Effector memory CD4-positive, alpha-beta T cell (primary cell): ENCODE data around the gene SSUH2.
"Not testable (repeated sequence)": the region's sequence is repeated elsewhere in the genome, so short reads cannot be mapped to it uniquely, and the experiment has no call there.

Source experiments
- DNase-seq, 3 donors: peaks; one replicate each; pipeline ENCODE4 v3.0.0-alpha.2; 2020
- H3K27ac ChIP-seq: 2 replicates; pipeline ENCODE4 v1.7.0; 2013; ENCODE audit warnings: mild to moderate bottlenecking, low read length, moderate library complexity; ENCODE audit not compliant: insufficient read depth, poor library complexity, severe bottlenecking
- H3K27me3 ChIP-seq: replicated peaks from 2 replicates; pipeline ENCODE4 v1.7.0; 2013; ENCODE audit warnings: mild to moderate bottlenecking, low read length; ENCODE audit not compliant: insufficient read depth, control insufficient read depth, poor library complexity, severe bottlenecking
- H3K36me3 ChIP-seq: 2 replicates; pipeline ENCODE4 v1.7.0; 2013; ENCODE audit warnings: mild to moderate bottlenecking, low read length, moderate library complexity; ENCODE audit not compliant: control insufficient read depth, insufficient read depth
- H3K4me1 ChIP-seq: 2 replicates; pipeline ENCODE4 v1.7.0; 2013; ENCODE audit warnings: low read length, mild to moderate bottlenecking; ENCODE audit not compliant: control insufficient read depth, insufficient read depth, poor library complexity, severe bottlenecking
- H3K4me3 ChIP-seq: 2 replicates; pipeline ENCODE4 v1.7.0; 2013; ENCODE audit warnings: low read length, low read depth, mild to moderate bottlenecking; ENCODE audit not compliant: insufficient read depth, poor library complexity, severe bottlenecking
- H3K9me3 ChIP-seq: 2 replicates; pipeline ENCODE4 v1.7.0; 2013; ENCODE audit warnings: mild to moderate bottlenecking, low read length, moderate library complexity; ENCODE audit not compliant: control insufficient read depth
- total RNA-seq, 3 donors: gene quantifications; one replicate each; lab custom pipeline; 2026; lab: John Stamatoyannopoulos, UW

Gene SSUH2
- 0 reads per million in 3 donors for total RNA-seq

DNA sequence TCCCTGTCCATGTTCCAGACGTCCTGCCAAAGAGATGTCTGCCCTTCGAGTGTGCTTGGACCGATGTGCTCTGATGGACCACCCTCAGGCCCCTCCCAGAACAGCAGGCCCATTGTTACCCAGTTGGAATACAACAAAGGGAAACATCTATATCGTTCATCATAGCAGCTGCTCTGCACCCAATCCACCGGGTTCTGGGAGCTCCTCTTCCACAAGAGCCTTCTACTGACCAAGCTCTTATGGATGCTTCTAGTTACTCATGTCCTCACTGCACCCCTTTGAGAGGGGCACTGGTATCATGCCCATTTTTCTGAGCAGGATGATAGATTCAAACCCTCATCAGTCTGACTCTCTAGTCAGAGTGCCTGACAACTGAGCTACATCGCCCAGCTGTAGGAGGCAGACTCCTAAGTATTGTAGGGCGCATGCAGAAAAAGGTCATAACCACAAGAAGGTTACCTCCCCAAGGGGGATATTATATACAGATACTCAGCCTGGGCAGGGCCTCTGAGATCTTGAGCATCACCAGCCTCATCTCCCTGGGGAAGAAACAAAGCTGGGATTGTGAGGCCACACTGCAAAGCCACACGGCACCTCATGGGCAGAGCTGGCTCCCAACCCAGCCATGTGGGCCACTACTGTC, at the start of gene SSUH2:
SSUH2 (minus strand) TSS at position 51 of the 643 bp plus-strand sequence; CDS start at position 11, 40 bp downstream.
- H3K4me1 ChIP-seq, result no peaks in the 10 kb centered on the region
- no peaks in the 10 kb centered on the region for H3K27me3 ChIP-seq
- no peaks in the 10 kb centered on the region for H3K9me3 ChIP-seq
- H3K27ac ChIP-seq, result no peak within 1 kb of the TSS
- H3K36me3 ChIP-seq, result no peaks in the 10 kb centered on the region
- no peak for DNase-seq
- H3K4me3 ChIP-seq, result no peak within 1 kb of the TSS

- H3K4me3 ChIP-seq, H3K4me1 ChIP-seq, H3K27ac ChIP-seq, H3K27me3 ChIP-seq, H3K36me3 ChIP-seq, H3K9me3 ChIP-seq, DNase-seq: not testable (repeated sequence)
Measured at GRCh38 chr3:8691295-8691694, 46.7 kb upstream of the SSUH2 start.

DNA sequence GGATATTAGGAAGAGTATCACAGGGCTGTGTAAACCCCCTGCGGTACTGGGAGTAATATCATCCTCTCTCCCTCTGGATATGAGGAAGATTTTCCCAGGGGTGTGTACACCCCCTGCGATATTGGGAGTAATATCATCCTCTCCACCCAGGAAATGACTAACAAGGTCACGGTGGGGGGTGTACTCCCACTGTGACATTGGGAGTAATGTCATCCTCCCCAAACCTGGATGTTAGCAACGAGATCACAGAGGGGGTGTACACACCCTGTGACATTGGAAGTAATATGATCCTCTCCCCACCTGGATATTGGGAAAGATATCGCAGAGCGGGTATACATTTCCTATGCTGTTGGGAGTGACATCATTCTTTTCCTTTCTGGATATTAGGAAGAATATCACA, 40.4 kb upstream of the SSUH2 start:
- not testable (repeated sequence) for H3K4me3 ChIP-seq, H3K27ac ChIP-seq, H3K27me3 ChIP-seq, H3K9me3 ChIP-seq, H3K36me3 ChIP-seq, DNase-seq, H3K4me1 ChIP-seq

GRCh38 chr3:8682850-8683574, 38.4 kb upstream of the SSUH2 start:
- DNase-seq, H3K9me3 ChIP-seq, H3K4me1 ChIP-seq, H3K27me3 ChIP-seq, H3K27ac ChIP-seq, H3K36me3 ChIP-seq, H3K4me3 ChIP-seq: not testable (repeated sequence)

DNA sequence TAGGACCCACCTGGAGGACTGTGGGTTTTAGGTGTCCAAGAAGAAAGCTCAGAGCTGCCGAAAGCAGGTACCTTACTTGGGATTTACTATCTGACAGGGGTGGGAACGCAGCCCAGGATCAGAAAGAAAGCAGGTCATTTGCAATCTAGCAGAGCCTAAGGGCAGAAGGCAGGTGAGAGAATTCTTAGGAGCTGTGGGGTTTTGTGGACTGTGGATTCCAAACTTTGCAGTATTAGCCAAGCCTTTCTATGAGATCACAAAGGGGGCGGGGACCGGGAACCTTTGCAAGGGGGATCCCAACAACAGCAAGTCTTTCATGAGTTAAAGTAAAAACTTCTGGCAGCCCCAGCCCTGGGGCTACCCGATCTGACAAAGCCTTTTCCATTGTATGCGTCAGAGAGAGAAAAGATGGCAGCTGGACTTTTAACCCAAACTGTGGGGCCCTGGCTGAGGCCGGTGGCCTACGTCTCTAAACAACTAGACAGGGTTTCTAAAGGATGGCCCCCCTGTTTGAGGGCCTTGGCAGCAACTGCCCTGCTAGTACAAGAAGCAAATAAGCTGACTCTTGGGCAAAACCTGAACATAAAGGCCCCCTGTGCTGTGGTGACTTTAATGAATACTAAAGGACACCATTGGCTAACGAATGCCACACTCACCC, 37.4 kb upstream of the SSUH2 start:
- not testable (repeated sequence) for H3K4me3 ChIP-seq, H3K4me1 ChIP-seq, H3K9me3 ChIP-seq, H3K36me3 ChIP-seq, H3K27ac ChIP-seq, DNase-seq, H3K27me3 ChIP-seq

DNA sequence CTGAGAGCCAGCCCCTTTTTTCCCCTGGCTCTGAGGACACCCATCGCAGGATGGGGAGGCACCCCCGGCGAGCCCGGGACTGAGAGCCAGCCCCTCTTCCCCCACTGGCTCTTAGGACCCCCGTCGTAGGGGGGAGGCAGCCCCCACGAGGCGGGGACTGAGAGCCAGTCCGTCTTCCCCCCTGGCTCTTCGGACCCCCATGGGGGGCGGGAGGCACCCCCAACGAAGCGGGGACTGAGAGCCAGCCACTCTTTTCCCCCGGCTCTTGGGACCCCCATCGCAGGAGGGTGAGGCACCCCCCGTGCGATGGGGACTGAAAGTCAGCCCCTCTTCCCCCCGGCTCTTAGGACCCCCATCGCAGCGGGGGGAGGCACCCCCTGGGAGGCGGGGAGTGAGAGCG, 36.8 kb upstream of the SSUH2 start:
- Histone ChIP-seq H3K27ac (no peak overlapping the region), H3K36me3 (no peaks in the 10 kb centered on the region), H3K9me3 (no peaks in the 10 kb centered on the region), H3K4me1 (no peaks in the 10 kb centered on the region), H3K27me3 (no peaks in the 10 kb centered on the region), H3K4me3 (no peak overlapping the region)
- no peak for DNase-seq

DNA sequence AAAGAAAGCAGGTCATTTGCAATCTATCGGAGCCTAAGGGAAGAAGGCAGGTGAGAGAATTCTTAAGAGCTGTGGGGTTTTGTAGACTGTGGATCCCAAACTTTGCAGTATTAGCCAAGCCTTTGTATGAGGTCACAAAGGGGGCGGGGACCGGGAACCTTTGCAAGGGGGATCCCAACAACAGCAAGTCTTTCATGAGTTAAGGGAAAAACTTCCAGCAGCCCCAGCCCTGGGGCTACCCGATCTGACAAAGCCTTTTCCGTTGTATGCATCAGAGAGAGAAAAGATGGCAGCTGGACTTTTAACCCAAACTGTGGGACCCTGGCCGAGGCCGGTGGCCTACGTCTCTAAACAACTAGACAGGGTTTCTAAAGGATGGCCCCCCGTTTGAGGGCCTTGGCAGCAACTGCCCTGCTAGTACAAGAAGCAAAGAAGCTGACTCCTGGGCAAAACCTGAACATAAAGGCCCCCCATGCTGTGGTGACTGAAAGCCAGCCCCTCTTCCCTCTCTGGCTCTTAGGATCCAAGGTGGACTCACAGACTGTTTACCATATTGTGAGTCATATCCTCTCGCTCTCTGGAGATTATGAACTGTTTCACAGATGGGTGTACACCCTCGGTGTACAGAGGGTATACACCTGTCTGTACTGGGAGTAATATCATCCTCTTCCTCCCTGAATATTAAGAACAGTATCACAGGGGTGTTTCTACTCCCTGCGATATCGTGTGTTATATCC, 35.4 kb upstream of the SSUH2 start:
- H3K36me3 ChIP-seq, H3K27me3 ChIP-seq, DNase-seq, H3K4me1 ChIP-seq, H3K9me3 ChIP-seq, H3K4me3 ChIP-seq, H3K27ac ChIP-seq: not testable (repeated sequence)

DNA sequence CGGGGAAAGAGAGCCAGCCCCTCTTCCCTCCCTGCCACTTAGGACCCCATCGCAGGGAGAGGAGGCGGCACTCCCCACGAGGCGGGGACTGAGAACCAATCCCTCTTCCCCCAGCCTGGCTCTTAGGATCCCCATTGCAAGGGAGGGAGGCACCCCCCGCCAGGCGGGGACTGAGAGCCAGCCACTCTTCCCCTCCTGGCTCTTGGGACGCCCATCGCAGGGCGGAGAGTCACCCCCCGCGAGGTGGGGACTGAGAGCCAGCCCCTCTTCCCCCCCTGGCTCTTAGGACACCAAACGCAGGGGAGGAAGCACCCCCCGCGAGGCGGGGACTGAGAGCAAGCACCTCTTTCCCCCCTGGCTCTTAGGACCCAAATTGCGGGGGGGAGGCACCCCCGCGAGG, 34.2 kb upstream of the SSUH2 start:
- H3K4me3 ChIP-seq, result no peak overlapping the region

GRCh38 chr3:8677258-8677657, 32.7 kb upstream of the SSUH2 start:
- H3K36me3 ChIP-seq, H3K4me3 ChIP-seq, H3K27me3 ChIP-seq, DNase-seq, H3K27ac ChIP-seq, H3K4me1 ChIP-seq, H3K9me3 ChIP-seq: not testable (repeated sequence)

More for the DNA sequence above, 34.2 kb upstream of the SSUH2 start:
- H3K4me1 ChIP-seq, result no peaks in the 10 kb centered on the region
- no peaks in the 10 kb centered on the region for H3K27me3 ChIP-seq
- DNase-seq, result no peak
- H3K9me3 ChIP-seq, result no peaks in the 10 kb centered on the region
- no peaks in the 10 kb centered on the region for H3K36me3 ChIP-seq
- no peak overlapping the region for H3K27ac ChIP-seq

- H3K4me3 ChIP-seq, H3K9me3 ChIP-seq, H3K36me3 ChIP-seq, H3K4me1 ChIP-seq, H3K27ac ChIP-seq, H3K27me3 ChIP-seq, DNase-seq: not testable (repeated sequence)
Measured at GRCh38 chr3:8675591-8675990, 31.0 kb upstream of the SSUH2 start.
